Lower leg skin (tissue), 4 donors: Measurements from ENCODE around the gene PABPC1L2A. TPM values are rescaled to one million over a fixed set of nuclear protein-coding genes. Genes with fewer than 3 reads are reported as not detected.
"Not testable (repeated sequence)": the region's sequence is repeated elsewhere in the genome, so short reads cannot be mapped to it uniquely, and the experiment has no call there.

Experiments used
- DNase-seq, 2 donors: peaks; one replicate each; pipeline ENCODE4 v3.0.0-alpha.2; 2019; ENCODE audit warnings: low spot score in 2 of 2
- H3K4me3 ChIP-seq: fragments of 200-600 bp; sonication (generic); 2 replicates; pipeline ENCODE4 v1.5.1; 2017; ENCODE audit warnings: mild to moderate bottlenecking, low read depth; ENCODE audit not compliant: poor library complexity, severe bottlenecking
- POLR2A ChIP-seq, 2 donors: fragments of 450-650 bp; IDR thresholded peaks; one replicate each; pipeline ENCODE4 v1.6.1; 2016 to 2017; ENCODE audit warnings: antibody characterized with exemption in 2 of 2, mild to moderate bottlenecking in 1 of 2, moderate library complexity in 1 of 2
- WGBS, 2 donors: methylation state at CpG; one replicate each; pipeline ENCODE4 v1.1.5; 2018; 5-methylcytosine and 5-hydroxymethylcytosine counted together
- intact Hi-C: fragments of 100-400 bp; cut with DNase I; formaldehyde crosslinking; loops from one replicate; pipeline ENCODE4 v1.15.0; 2023; ENCODE audit warnings: low total_unique reads
- total RNA-seq, 4 donors: library from RNA; depleted of rRNA; stranded (reverse); fragments of >200 nt; gene quantifications; one replicate each; pipeline ENCODE4 v1.1.0, GENCODE V29; 2016
- TF ChIP-seq, protein P1 (sequence below), 3 donors: fragments of 450-650 bp; IDR thresholded peaks; one replicate each; pipeline ENCODE4 v1.5.1; 2016; ENCODE audit warnings: antibody characterized with exemption in 3 of 3, mild to moderate bottlenecking in 3 of 3, moderate library complexity in 2 of 3

The PABPC1L2A gene
- total RNA-seq, 4 donors from 2014 or later = 0.13 TPM; not detected in 3

DNA sequence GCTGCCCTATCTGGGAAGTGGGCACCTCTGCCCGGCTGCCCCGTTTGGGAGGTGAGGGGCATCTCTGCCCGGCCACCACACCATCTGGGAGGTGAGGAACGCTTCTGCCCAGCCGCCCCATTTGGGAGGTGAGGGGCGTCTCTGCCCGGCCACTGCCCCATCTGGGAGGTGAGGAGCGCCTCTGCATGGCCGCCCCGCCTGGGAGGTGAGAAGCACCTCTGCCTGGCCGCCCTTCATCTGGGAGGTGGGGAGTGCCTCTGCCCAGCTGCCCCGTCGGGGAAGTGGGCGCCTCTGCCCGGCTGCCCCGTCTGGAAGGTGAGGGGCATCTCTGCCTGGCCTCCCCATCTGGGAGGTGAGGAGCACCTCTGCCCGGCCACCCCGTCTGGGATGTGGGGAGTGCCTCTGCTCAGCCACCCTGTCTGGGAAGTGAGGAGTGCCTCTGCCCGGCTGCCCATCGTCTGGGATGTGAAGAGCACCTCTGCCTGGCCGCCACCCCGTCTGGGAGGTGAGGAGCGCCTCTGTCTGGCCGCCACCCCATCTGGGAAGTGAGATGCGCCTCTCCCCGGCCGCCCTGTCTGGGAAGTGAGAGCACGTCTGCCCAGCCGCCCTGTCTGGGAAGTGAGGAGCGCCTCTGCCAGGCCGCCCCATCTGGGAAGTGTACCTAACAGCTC, 9.8 kb downstream of the PABPC1L2A start:
- intact Hi-C loops = no loop called here
- TF ChIP-seq POLR2A (IDR thresholded peaks at IDR 0.05) = no peak
- TF ChIP-seq, protein P1, sequence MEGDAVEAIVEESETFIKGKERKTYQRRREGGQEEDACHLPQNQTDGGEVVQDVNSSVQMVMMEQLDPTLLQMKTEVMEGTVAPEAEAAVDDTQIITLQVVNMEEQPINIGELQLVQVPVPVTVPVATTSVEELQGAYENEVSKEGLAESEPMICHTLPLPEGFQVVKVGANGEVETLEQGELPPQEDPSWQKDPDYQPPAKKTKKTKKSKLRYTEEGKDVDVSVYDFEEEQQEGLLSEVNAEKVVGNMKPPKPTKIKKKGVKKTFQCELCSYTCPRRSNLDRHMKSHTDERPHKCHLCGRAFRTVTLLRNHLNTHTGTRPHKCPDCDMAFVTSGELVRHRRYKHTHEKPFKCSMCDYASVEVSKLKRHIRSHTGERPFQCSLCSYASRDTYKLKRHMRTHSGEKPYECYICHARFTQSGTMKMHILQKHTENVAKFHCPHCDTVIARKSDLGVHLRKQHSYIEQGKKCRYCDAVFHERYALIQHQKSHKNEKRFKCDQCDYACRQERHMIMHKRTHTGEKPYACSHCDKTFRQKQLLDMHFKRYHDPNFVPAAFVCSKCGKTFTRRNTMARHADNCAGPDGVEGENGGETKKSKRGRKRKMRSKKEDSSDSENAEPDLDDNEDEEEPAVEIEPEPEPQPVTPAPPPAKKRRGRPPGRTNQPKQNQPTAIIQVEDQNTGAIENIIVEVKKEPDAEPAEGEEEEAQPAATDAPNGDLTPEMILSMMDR (IDR thresholded peaks at IDR 0.05) = no peak
- no peak overlapping the region for H3K4me3 ChIP-seq
- no peak for DNase-seq
- 92 to 100% methylated on average over 7 to 21 of the region's 31 CpGs for WGBS, 2 donors

DNA sequence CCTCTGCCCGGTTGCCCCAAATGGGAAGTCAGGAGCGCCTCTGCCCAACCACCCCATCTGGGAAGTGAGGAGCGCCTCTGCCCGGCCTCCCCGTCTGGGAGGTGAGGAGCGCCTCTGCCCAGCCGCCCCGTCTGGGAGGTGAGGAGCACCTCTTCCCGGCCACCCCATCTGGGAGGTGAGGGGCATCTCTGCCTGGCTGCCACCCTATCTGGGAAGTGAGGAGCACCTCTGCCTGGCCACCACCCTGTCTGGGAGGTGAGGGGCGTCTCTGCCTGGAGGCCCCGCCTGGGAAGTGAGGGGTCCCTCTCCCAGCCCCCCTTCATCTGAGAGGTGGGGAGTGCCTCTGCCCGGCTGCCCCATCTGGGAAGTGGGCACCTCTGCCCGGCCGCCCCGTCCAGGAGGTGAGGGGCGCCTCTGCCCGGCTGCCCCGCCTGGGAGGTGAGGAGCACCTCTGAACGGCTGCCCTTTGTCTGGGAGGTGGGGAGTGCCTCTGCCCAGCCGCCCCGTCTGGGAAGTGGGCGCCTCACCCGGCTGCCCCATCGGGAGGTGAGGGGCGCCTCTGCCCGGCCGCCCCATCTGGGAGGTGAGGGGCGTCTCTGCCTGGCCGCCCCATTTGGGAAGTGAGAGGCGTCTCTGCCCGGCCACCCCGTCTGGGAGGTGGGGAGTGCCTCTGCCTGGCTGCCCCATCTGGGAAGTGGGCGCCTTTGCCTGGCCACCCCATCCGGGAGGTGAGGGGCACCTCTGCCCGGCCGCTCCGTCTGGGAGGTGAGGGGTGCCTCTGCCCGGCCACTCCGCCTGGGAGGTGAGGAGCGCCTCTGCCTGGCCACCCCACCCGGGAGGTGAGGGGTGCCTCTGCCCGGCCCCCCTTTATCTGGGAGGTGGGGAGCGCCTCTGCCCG, 10.6 kb downstream of the PABPC1L2A start:
- no peak overlapping the region for H3K4me3 ChIP-seq
- no peak for TF ChIP-seq POLR2A (IDR thresholded peaks at IDR 0.05)
- TF ChIP-seq, protein P1 (IDR thresholded peaks at IDR 0.05) = no peak
- no peak for DNase-seq
- WGBS, 2 donors = 92% methylated on average over 32 of the region's 44 CpGs; no CpG with 5 or more reads in 1 of the 2 donors
- intact Hi-C loops = no loop called here

DNA sequence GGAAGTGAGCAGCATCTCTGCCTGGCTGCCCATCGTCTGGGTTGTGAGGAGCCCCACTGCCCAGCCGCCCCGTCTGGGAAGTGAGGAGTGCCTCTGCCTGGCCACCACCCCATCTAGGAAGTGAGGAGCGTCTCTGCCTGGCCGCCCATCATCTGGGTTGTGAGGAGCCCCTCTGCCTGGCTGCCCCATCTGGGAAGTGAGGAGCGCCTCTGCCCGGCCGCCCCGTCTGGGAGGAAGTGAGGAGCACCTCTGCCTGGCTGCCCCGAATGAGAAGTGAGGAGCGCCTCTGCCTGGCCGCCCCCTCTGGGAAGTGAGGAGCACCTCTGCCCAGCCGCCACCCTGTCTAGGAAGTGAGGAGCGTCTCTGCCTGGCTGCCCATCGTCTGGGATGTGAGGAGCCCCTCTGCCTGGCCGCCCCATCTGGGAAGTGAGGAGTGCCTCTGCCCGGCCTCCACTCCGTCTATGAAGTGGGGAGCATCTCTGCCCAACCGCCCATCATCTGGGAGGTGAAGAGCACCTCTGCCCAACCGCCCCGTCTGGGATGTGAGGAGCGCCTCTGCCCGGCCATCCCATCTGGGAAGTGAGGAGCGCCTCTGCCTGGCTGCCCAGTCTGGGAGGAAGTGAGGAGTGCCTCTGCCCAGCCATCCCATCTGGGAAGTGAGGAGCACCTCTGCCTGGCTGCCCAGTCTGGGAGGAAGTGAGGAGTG, 11.4 kb downstream of the PABPC1L2A start:
- intact Hi-C loops, DNase-seq, H3K4me3 ChIP-seq: not testable (repeated sequence)
- WGBS, 2 donors = 81 to 100% methylated on average over 4 to 13 of the region's 24 CpGs

DNA sequence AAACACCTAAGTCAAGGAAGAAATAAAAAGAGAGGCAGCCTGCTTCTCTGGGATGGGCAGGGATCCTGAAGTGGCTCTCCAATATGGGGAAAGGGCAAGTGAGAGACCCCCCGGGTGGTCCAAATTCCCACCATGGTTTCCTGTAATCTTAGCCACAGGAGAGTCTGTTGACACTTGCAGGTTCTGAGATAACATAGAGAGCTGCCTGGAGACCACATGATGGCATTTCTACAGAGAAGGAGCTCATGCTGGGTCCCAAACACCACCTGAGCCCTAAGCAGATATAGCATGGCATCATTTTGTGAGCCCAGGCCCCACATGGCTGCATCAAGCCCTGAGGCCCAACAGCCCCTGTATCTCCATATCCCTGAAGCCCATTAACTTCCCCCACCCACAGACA, 50.4 kb downstream of the PABPC1L2A start:
- DNase-seq = no peak
- intact Hi-C loops = no loop called here
- WGBS, 2 donors = 0 to 71% methylated on average over 1 of the region's 1 CpG
- no peak overlapping the region for H3K4me3 ChIP-seq
- no peak for TF ChIP-seq POLR2A (IDR thresholded peaks at IDR 0.05)
- TF ChIP-seq, protein P1 (IDR thresholded peaks at IDR 0.05) = no peak

Other genes with a start within 250 kb of the PABPC1L2A start
- gene FAM236C, start 166.9 kb downstream of the PABPC1L2A start, total RNA-seq = not detected
- not detected for gene FAM236A, start 141.3 kb downstream of the PABPC1L2A start, total RNA-seq
- not detected for gene DMRTC1, start 135.7 kb downstream of the PABPC1L2A start, total RNA-seq
- not detected for gene PABPC1L2B, start 76.6 kb downstream of the PABPC1L2A start, total RNA-seq
- 1 to 10 TPM; 4.5 to 5.7 (median 5.0) TPM for gene NAP1L2, start 135.3 kb upstream of the PABPC1L2A start, total RNA-seq